Astrocyte (in vitro differentiated cells and primary cell): ENCODE data around the gene SP4. TPM values are rescaled to one million over a fixed set of nuclear protein-coding genes. Genes with fewer than 3 reads are reported as not detected.

ENCODE experiments used
- DNase-seq: peaks from one replicate; pipeline ENCODE4 v3.0.0-alpha.2; 2010; ENCODE audit warnings: low read depth
- FAIRE-seq: peaks from 2 replicates; lab custom pipeline; 2011; peaks lifted over from hg19 to GRCh38; lab: Jason Lieb, UNC
- H2AFZ ChIP-seq: 2 replicates; pipeline ENCODE4 v1.6.0; 2012; ENCODE audit warnings: low read depth, low read length, inconsistent platforms
- H3K27ac ChIP-seq: 2 replicates; pipeline ENCODE4 v1.5.1; 2011; ENCODE audit warnings: low read depth, low read length, inconsistent platforms
- H3K27me3 ChIP-seq: 2 replicates; pipeline ENCODE4 v1.6.0; 2011; ENCODE audit warnings: low read length, inconsistent platforms; ENCODE audit not compliant: insufficient read depth
- H3K36me3 ChIP-seq: 2 replicates; pipeline ENCODE4 v1.5.1; 2011; ENCODE audit warnings: low read length, inconsistent platforms; ENCODE audit not compliant: insufficient read depth
- H3K4me1 ChIP-seq: 2 replicates; pipeline ENCODE4 v1.5.1; 2011; ENCODE audit warnings: low read length, inconsistent platforms; ENCODE audit not compliant: insufficient read depth
- H3K4me2 ChIP-seq: 2 replicates; pipeline ENCODE4 v1.6.0; 2012; ENCODE audit warnings: low read length, inconsistent platforms
- H3K4me3 ChIP-seq: 2 replicates; pipeline ENCODE4 v1.5.1; 2011; ENCODE audit warnings: low read depth, mild to moderate bottlenecking, low read length, inconsistent platforms; ENCODE audit not compliant: insufficient read depth
- H3K79me2 ChIP-seq: 2 replicates; pipeline ENCODE4 v1.6.0; 2012; ENCODE audit warnings: mild to moderate bottlenecking, low read length, inconsistent platforms; ENCODE audit not compliant: insufficient read depth
- H3K9ac ChIP-seq: 2 replicates; pipeline ENCODE4 v1.6.0; 2012; ENCODE audit warnings: mild to moderate bottlenecking, low read length, inconsistent platforms
- H3K9me3 ChIP-seq: 2 replicates; pipeline ENCODE4 v1.5.1; 2012; ENCODE audit warnings: low read depth, mild to moderate bottlenecking, low read length, inconsistent platforms; ENCODE audit not compliant: insufficient read depth
- H4K20me1 ChIP-seq: 2 replicates; pipeline ENCODE4 v1.6.0; 2012; ENCODE audit warnings: low read length, inconsistent platforms; ENCODE audit not compliant: insufficient read depth
- H3K27ac Mint-ChIP-seq: one replicate; pipeline ENCODE4 v1.8.0; 2021; ENCODE audit warnings: mild to moderate bottlenecking, mixed read lengths; ENCODE audit not compliant: unreplicated experiment
- H3K27me3 Mint-ChIP-seq: one replicate; pipeline ENCODE4 v1.8.0; 2021; ENCODE audit warnings: low read depth, mixed read lengths; ENCODE audit not compliant: unreplicated experiment
- H3K36me3 Mint-ChIP-seq: one replicate; pipeline ENCODE4 v1.8.0; 2021; ENCODE audit warnings: low read depth, mixed read lengths; ENCODE audit not compliant: unreplicated experiment
- H3K4me1 Mint-ChIP-seq: one replicate; pipeline ENCODE4 v1.8.0; 2021; ENCODE audit warnings: low read depth, mixed read lengths; ENCODE audit not compliant: unreplicated experiment
- H3K4me3 Mint-ChIP-seq: one replicate; pipeline ENCODE4 v1.8.0; 2021; ENCODE audit warnings: mild to moderate bottlenecking, moderate library complexity, mixed read lengths; ENCODE audit not compliant: unreplicated experiment
- H3K9me3 Mint-ChIP-seq: one replicate; pipeline ENCODE4 v1.8.0; 2021; ENCODE audit warnings: mild to moderate bottlenecking, mixed read lengths; ENCODE audit not compliant: unreplicated experiment
- EZH2 ChIP-seq: IDR thresholded peaks from 2 replicates; pipeline ENCODE4 v1.6.1; 2012; ENCODE audit warnings: mild to moderate bottlenecking, low read length, inconsistent platforms; ENCODE audit not compliant: insufficient read depth
- total RNA-seq: library from RNA; stranded (reverse); gene quantifications from 2 replicates; pipeline ENCODE4 v1.2.1, GENCODE V29; 2021
- TF ChIP-seq, protein P1 (sequence below): IDR thresholded peaks from 2 replicates; pipeline ENCODE4 v1.5.1; 2011; ENCODE audit warnings: low read depth, mild to moderate bottlenecking, inconsistent platforms, low read length, moderate library complexity; ENCODE audit not compliant: insufficient read depth

SP4 gene
- total RNA-seq, 1 donor from 2014 or later = 3.8 TPM

- Histone ChIP-seq H3K4me2 (no peak overlapping the region), H3K27me3 (no peaks in the 10 kb centered on the region), H3K79me2 (no peaks in the 10 kb centered on the region), H3K27ac (no peak overlapping the region), H3K4me3 (no peak overlapping the region), H3K36me3 (no peaks in the 10 kb centered on the region), H3K9me3 (no peaks in the 10 kb centered on the region), H3K4me1 (no peaks in the 10 kb centered on the region), H3K9ac (no peak overlapping the region), H2AFZ (no peak overlapping the region), H4K20me1 (no peaks in the 10 kb centered on the region)
- no peaks in the 10 kb centered on the region for H3K4me1 Mint-ChIP-seq
- H3K27ac Mint-ChIP-seq = no peak overlapping the region
- no peaks in the 10 kb centered on the region for H3K36me3 Mint-ChIP-seq
- DNase-seq (no peak), FAIRE-seq (no peak)
- peaks cover 5% of the 10 kb centered on the region for H3K9me3 Mint-ChIP-seq
- H3K4me3 Mint-ChIP-seq = no peak overlapping the region
- peaks cover 2% of the 10 kb centered on the region for H3K27me3 Mint-ChIP-seq
- no peak for TF ChIP-seq EZH2
- TF ChIP-seq, protein P1, sequence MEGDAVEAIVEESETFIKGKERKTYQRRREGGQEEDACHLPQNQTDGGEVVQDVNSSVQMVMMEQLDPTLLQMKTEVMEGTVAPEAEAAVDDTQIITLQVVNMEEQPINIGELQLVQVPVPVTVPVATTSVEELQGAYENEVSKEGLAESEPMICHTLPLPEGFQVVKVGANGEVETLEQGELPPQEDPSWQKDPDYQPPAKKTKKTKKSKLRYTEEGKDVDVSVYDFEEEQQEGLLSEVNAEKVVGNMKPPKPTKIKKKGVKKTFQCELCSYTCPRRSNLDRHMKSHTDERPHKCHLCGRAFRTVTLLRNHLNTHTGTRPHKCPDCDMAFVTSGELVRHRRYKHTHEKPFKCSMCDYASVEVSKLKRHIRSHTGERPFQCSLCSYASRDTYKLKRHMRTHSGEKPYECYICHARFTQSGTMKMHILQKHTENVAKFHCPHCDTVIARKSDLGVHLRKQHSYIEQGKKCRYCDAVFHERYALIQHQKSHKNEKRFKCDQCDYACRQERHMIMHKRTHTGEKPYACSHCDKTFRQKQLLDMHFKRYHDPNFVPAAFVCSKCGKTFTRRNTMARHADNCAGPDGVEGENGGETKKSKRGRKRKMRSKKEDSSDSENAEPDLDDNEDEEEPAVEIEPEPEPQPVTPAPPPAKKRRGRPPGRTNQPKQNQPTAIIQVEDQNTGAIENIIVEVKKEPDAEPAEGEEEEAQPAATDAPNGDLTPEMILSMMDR = no peak
Measured at GRCh38 chr7:21412957-21413356, 14.9 kb upstream of the SP4 start.

DNA sequence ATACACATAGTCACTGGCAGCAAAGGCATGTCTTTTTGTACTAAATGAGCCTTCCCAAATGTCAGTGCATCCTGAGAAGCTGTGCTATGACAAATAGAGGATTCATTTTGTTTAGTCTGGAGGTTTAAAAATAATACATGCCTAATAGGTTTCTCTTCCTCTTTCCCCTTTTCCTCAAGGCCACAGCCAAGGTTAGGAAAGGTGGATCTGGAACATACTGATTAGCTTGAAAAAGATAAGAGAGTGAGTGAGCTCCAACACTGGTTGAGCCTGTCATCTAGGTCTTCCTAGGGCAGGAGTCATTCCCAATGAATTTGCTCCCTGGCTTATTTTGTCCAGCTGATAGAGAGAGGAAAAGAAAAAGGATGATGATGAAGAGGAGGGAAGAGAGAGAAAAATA is 14.4 kb upstream of the SP4 start:
- Histone ChIP-seq H3K36me3 (no peaks in the 10 kb centered on the region), H3K9me3 (no peaks in the 10 kb centered on the region), H3K4me2 (no peak overlapping the region), H3K27ac (no peak overlapping the region), H3K79me2 (no peaks in the 10 kb centered on the region), H3K9ac (no peak overlapping the region), H3K27me3 (no peaks in the 10 kb centered on the region), H2AFZ (no peak overlapping the region), H3K4me3 (no peak overlapping the region), H4K20me1 (no peaks in the 10 kb centered on the region), H3K4me1 (no peaks in the 10 kb centered on the region)
- Mint-ChIP-seq H3K27ac (no peak overlapping the region), H3K27me3 (peaks cover 2% of the 10 kb centered on the region), H3K4me3 (no peak overlapping the region), H3K36me3 (no peaks in the 10 kb centered on the region), H3K4me1 (no peaks in the 10 kb centered on the region), H3K9me3 (peaks cover 5% of the 10 kb centered on the region)
- no peak for TF ChIP-seq EZH2
- TF ChIP-seq, protein P1 = no peak
- DNase-seq (no peak), FAIRE-seq (no peak)

DNA sequence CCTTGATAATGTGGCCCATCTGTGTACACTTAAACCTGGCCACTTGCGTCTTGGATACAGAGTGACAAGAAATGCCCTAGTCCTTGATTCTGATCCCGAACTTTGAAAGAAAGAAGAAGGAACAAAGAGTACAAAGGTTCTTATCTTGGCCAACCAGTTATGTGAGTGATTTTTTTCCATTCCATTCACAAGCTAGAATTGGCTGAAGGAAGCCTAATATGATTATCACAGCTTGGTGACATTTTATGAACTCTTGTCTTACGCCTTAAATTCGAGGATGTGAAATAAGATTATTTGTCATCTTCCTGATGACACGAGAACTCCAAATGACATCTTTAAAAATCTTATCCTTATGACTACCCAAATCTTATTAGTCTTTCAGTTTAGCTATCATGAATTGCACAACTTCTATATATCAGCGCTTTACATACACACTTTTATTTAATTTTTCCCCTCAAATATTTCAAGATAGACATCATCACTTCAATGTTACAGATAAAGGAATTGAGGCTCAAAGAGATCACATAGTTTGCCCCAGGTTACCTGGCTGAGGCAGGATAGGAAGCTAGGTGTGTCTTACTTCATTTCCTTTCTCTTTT is 13.0 kb upstream of the SP4 start:
- H3K79me2 ChIP-seq = no peaks in the 10 kb centered on the region
- H3K4me3 ChIP-seq = no peak overlapping the region
- Mint-ChIP-seq H3K9me3 (peaks cover 2% of the 10 kb centered on the region), H3K27me3 (no peaks in the 10 kb centered on the region), H3K36me3 (no peaks in the 10 kb centered on the region), H3K4me1 (no peaks in the 10 kb centered on the region), H3K27ac (no peak overlapping the region), H3K4me3 (no peak overlapping the region)
- no peak overlapping the region for H2AFZ ChIP-seq
- H3K9ac ChIP-seq = no peak overlapping the region
- H3K36me3 ChIP-seq = no peaks in the 10 kb centered on the region
- H3K27ac ChIP-seq = no peak overlapping the region
- H3K4me1 ChIP-seq = no peaks in the 10 kb centered on the region
- H3K27me3 ChIP-seq = no peaks in the 10 kb centered on the region
- no peak overlapping the region for H3K4me2 ChIP-seq
- no peak for DNase-seq
- no peaks in the 10 kb centered on the region for H4K20me1 ChIP-seq
- H3K9me3 ChIP-seq = no peaks in the 10 kb centered on the region
- FAIRE-seq = no peak
- TF ChIP-seq, protein P1 = no peak
- no peak for TF ChIP-seq EZH2
